Caco-2 (cell line): ENCODE results near the gene SBNO1. TPM values are rescaled to one million over a fixed set of nuclear protein-coding genes. Genes with fewer than 3 reads are reported as not detected.

Experiments
- BruUV-seq: library from RNA; stranded (reverse); fragments of 400-500 nt; replicated peaks from 2 replicates; lab custom pipeline; 2021; lab: Mats Ljungman, UMichigan
- CTCF ChIA-PET: fragments of 300-600 bp; sonication (Branson Sonifier 250); formaldehyde crosslinking; loops from one replicate; lab custom pipeline; 2022; ENCODE audit warnings: antibody characterized with exemption; lab: Charles Lee
- POLR2A ChIA-PET: fragments of 300-600 bp; sonication (Branson Sonifier 250); formaldehyde crosslinking; loops from one replicate; lab custom pipeline; 2022; ENCODE audit warnings: antibody characterized with exemption; lab: Charles Lee
- DNase-seq, 2 experiments: peaks; one replicate each; pipeline versions ENCODE4 v3.0.0 to v3.0.0-alpha.2; 2020 to 2022
- H3K27me3 ChIP-seq: replicated peaks from 2 replicates; pipeline ENCODE4 v1.6.0; 2011; ENCODE audit warnings: low read length; ENCODE audit not compliant: control insufficient read depth, insufficient read depth
- H3K36me3 ChIP-seq: 2 replicates; pipeline ENCODE4 v1.5.1; 2011; ENCODE audit warnings: low read length; ENCODE audit not compliant: control insufficient read depth, insufficient read depth
- H3K4me1 ChIP-seq: fragments of 250-450 bp; sonication (Bioruptor Pico); 2 replicates; pipeline ENCODE4 v1.5.1; 2020; ENCODE audit warnings: mild to moderate bottlenecking
- H3K4me3 ChIP-seq: 2 replicates; pipeline ENCODE4 v1.5.1; 2011; ENCODE audit warnings: low read depth, mild to moderate bottlenecking, control low read depth, low read length
- H3K9me3 ChIP-seq: fragments of 250-450 bp; sonication (Bioruptor Pico); 2 replicates; pipeline ENCODE4 v1.5.1; 2020; ENCODE audit warnings: mild to moderate bottlenecking, moderate library complexity
- H3K27ac Mint-ChIP-seq: one replicate; pipeline ENCODE4 v1.8.0; 2022; ENCODE audit warnings: mixed read lengths; ENCODE audit not compliant: unreplicated experiment
- H3K27me3 Mint-ChIP-seq: one replicate; pipeline ENCODE4 v1.8.0; 2022; ENCODE audit warnings: mixed read lengths; ENCODE audit not compliant: insufficient read depth, unreplicated experiment
- H3K36me3 Mint-ChIP-seq: one replicate; pipeline ENCODE4 v1.8.0; 2022; ENCODE audit warnings: mild to moderate bottlenecking, mixed read lengths; ENCODE audit not compliant: insufficient read depth, unreplicated experiment
- H3K4me1 Mint-ChIP-seq: one replicate; pipeline ENCODE4 v1.8.0; 2022; ENCODE audit warnings: low read depth, mixed read lengths; ENCODE audit not compliant: unreplicated experiment
- H3K4me3 Mint-ChIP-seq: one replicate; pipeline ENCODE4 v1.8.0; 2022; ENCODE audit warnings: mild to moderate bottlenecking, moderate library complexity, mixed read lengths; ENCODE audit not compliant: unreplicated experiment
- H3K9me3 Mint-ChIP-seq: one replicate; pipeline ENCODE4 v1.8.0; 2022; ENCODE audit warnings: mixed read lengths; ENCODE audit not compliant: unreplicated experiment
- CTCF ChIP-seq, 2 experiments: fragments of 200-600 bp in 1 of 2; IDR thresholded peaks; 1 replicate in 1 of 2; 2 replicates in 1 of 2; pipeline versions ENCODE4 v1.5.1 to v1.8.0; 2011 to 2022; ENCODE audit warnings: antibody characterized with exemption in 1 of 2, control low read depth in 1 of 2, inconsistent platforms in 1 of 2, low read depth in 1 of 2, low read length in 1 of 2, mild to moderate bottlenecking in 1 of 2, moderate library complexity in 1 of 2; ENCODE audit not compliant: insufficient read depth in 1 of 2, severe bottlenecking in 1 of 2, unreplicated experiment in 1 of 2
- intact Hi-C: fragments of 100-400 bp; cut with micrococcal nuclease; formaldehyde crosslinking; loops from one replicate; pipeline ENCODE4 v1.10.0; 2022; ENCODE audit not compliant: unreplicated experiment
- total RNA-seq: library from RNA; stranded (reverse); gene quantifications from 2 replicates; pipeline ENCODE4 v1.2.3, GENCODE V29; 2022

Gene SBNO1
- total RNA-seq, 1 experiment from 2014 or later, result 53.8 TPM

- H3K4me3 Mint-ChIP-seq, result no peak overlapping the region
- ChIA-PET POLR2A (no interaction called here), CTCF (no interaction called here)
- BruUV-seq, result no TSS peak
- no peaks in the 10 kb centered on the region for H3K27me3 Mint-ChIP-seq
- no peak overlapping the region for H3K4me3 ChIP-seq
- DNase-seq, result no peak
- peaks cover 12% of the 10 kb centered on the region for H3K4me1 Mint-ChIP-seq
- TF ChIP-seq CTCF (IDR thresholded peaks at IDR 0.05; ENCODE audit: insufficient read depth in 1 of 2, low read depth in 1 of 2, low read length in 1 of 2, severe bottlenecking in 1 of 2, unreplicated experiment in 1 of 2), result no peak
- no peaks in the 10 kb centered on the region for H3K9me3 Mint-ChIP-seq
- no peaks in the 10 kb centered on the region for H3K27me3 ChIP-seq
- peaks cover 57% of the 10 kb centered on the region for H3K36me3 Mint-ChIP-seq
- peaks cover 5% of the 10 kb centered on the region for H3K36me3 ChIP-seq
- no peaks in the 10 kb centered on the region for H3K4me1 ChIP-seq
- H3K9me3 ChIP-seq, result no peaks in the 10 kb centered on the region
- no peak overlapping the region for H3K27ac Mint-ChIP-seq
- intact Hi-C loops, result no loop called here
Observed at GRCh38 chr12:123336530-123336929, 28.1 kb downstream of the SBNO1 start.

DNA sequence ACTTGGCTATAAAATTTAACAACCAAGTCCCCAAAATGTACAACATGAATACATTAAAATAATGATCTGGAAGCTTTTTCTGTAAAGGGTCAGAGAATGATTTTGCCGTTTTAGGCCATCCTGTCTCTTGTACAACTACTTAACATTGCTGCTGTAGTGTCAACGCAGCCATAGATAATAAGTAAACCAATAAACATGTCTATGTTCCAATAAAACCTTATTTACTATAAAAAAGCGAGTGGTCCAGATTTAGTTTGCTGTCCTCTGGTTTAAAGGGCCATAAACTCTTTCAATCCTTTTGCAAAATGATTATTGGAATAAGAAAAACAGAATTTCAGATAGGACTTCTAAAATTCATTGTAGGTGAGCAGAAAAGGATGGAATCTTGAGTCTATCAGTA lies 29.2 kb downstream of the SBNO1 start:
- peaks cover 60% of the 10 kb centered on the region for H3K36me3 Mint-ChIP-seq
- POLR2A ChIA-PET, result no interaction called here

DNA sequence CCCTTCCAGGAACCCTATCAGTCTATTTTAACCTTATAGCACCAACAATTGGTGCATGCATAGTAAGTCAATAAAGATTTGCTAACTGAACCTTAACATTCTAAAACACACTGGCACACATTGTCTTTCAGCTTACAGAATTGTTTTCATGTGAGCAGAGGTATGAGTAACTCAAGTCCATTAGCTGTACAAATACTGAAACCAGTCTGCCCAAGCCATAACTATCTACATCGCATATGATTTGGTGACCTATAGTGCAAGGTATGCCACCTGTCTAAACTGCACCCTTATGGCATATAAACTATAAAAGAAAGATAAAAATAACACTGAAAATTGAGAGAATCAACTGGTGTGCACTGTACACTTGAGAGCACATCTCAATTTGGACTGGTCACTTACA lies 34.8 kb downstream of the SBNO1 start:
- no peaks in the 10 kb centered on the region for H3K27me3 Mint-ChIP-seq

More for the DNA sequence above, 29.2 kb downstream of the SBNO1 start:
- Histone ChIP-seq H3K36me3 (peaks cover 7% of the 10 kb centered on the region), H3K4me3 (no peak overlapping the region), H3K4me1 (no peaks in the 10 kb centered on the region), H3K27me3 (no peaks in the 10 kb centered on the region), H3K9me3 (no peaks in the 10 kb centered on the region)
- no TSS peak for BruUV-seq
- no peaks in the 10 kb centered on the region for H3K9me3 Mint-ChIP-seq
- no peak for TF ChIP-seq CTCF (IDR thresholded peaks at IDR 0.05; ENCODE audit: insufficient read depth in 1 of 2, low read depth in 1 of 2, low read length in 1 of 2, severe bottlenecking in 1 of 2, unreplicated experiment in 1 of 2)
- CTCF ChIA-PET, result no interaction called here
- H3K4me3 Mint-ChIP-seq, result no peak overlapping the region
- intact Hi-C loops, result no loop called here
- no peak for DNase-seq
- no peaks in the 10 kb centered on the region for H3K27me3 Mint-ChIP-seq
- H3K27ac Mint-ChIP-seq, result no peak overlapping the region
- peaks cover 12% of the 10 kb centered on the region for H3K4me1 Mint-ChIP-seq

More for the DNA sequence above, 34.8 kb downstream of the SBNO1 start:
- no peak for DNase-seq
- Histone ChIP-seq H3K36me3 (peaks cover 3% of the 10 kb centered on the region), H3K9me3 (no peaks in the 10 kb centered on the region), H3K4me3 (no peak overlapping the region), H3K27me3 (no peaks in the 10 kb centered on the region), H3K4me1 (no peaks in the 10 kb centered on the region)
- Mint-ChIP-seq H3K4me3 (no peak overlapping the region), H3K4me1 (no peaks in the 10 kb centered on the region), H3K27ac (no peak overlapping the region), H3K9me3 (no peaks in the 10 kb centered on the region), H3K36me3 (peaks cover 80% of the 10 kb centered on the region)
- no peak for TF ChIP-seq CTCF (IDR thresholded peaks at IDR 0.05; ENCODE audit: insufficient read depth in 1 of 2, low read depth in 1 of 2, low read length in 1 of 2, severe bottlenecking in 1 of 2, unreplicated experiment in 1 of 2)
- ChIA-PET POLR2A (no interaction called here), CTCF (no interaction called here)
- BruUV-seq, result no TSS peak
- intact Hi-C loops, result no loop called here
